HepG2 (cell line): ENCODE measurements around the gene PLSCR4. TPM values are rescaled to one million over a fixed set of nuclear protein-coding genes. Genes with fewer than 3 reads are reported as not detected.

ENCODE experiments used
- ATF4 ChIP-seq, 2 experiments: fragments of 450-650 bp in 1 of 2; sonication (generic) in 1 of 2; formaldehyde crosslinking; IDR thresholded peaks; 2 replicates each; pipeline versions ENCODE4 v1.5.0 to v1.8.0; 2020 to 2022; ENCODE audit warnings: mild to moderate bottlenecking in 1 of 2, missing genetic modification reagents in 1 of 2
- FOXA1 ChIP-seq, 2 experiments: fragments of 450-650 bp in 1 of 2; sonication (generic) in 1 of 2; formaldehyde crosslinking in 1 of 2; IDR thresholded peaks; 2 replicates each; pipeline versions ENCODE4 v1.4.0 to v1.6.1; 2016 to 2020; ENCODE audit warnings: missing genetic modification reagents in 1 of 2
- FOXC1 ChIP-seq: sonication (generic); formaldehyde crosslinking; IDR thresholded peaks from 2 replicates; pipeline ENCODE4 v1.8.0; 2022; ENCODE audit warnings: mild to moderate bottlenecking, missing genetic modification reagents, borderline replicate concordance
- HOXA3 ChIP-seq: sonication (generic); formaldehyde crosslinking; IDR thresholded peaks from 2 replicates; pipeline ENCODE4 v1.5.0; 2020; ENCODE audit warnings: missing genetic modification reagents
- KLF11 ChIP-seq: IDR thresholded peaks from 2 replicates; pipeline ENCODE4 v1.6.1; 2016; ENCODE audit warnings: missing compliant biosample characterization
- MIXL1 ChIP-seq: IDR thresholded peaks from 2 replicates; pipeline ENCODE4 v1.6.1; 2016
- MTERF4 ChIP-seq: sonication (generic); formaldehyde crosslinking; IDR thresholded peaks from 2 replicates; pipeline ENCODE4 v1.8.0; 2023; ENCODE audit warnings: mild to moderate bottlenecking, missing genetic modification reagents
- PBX3 ChIP-seq: sonication (generic); formaldehyde crosslinking; IDR thresholded peaks from 2 replicates; pipeline ENCODE4 v1.8.1; 2023; ENCODE audit warnings: missing genetic modification reagents, inconsistent platforms, borderline replicate concordance
- RFXANK ChIP-seq: IDR thresholded peaks from 2 replicates; pipeline ENCODE4 v1.6.1; 2016
- SAFB2 ChIP-seq: sonication (generic); formaldehyde crosslinking; IDR thresholded peaks from 2 replicates; pipeline ENCODE4 v1.5.1; 2020; ENCODE audit warnings: missing genetic modification reagents, low read depth, mild to moderate bottlenecking, borderline replicate concordance
- SMYD3 ChIP-seq: sonication (generic); formaldehyde crosslinking; IDR thresholded peaks from 2 replicates; pipeline ENCODE4 v1.8.1; 2023; ENCODE audit warnings: mild to moderate bottlenecking, missing genetic modification reagents
- SOX5 ChIP-seq: IDR thresholded peaks from 2 replicates; pipeline ENCODE4 v1.6.1; 2016; ENCODE audit warnings: borderline replicate concordance
- SUZ12 ChIP-seq: fragments of 150-350 bp; IDR thresholded peaks from 2 replicates; pipeline ENCODE4 v1.6.1; 2014; ENCODE audit warnings: low read depth, low read length
- THYN1 ChIP-seq: sonication (generic); formaldehyde crosslinking; IDR thresholded peaks from 2 replicates; pipeline ENCODE4 v1.8.1; 2023; ENCODE audit warnings: low read depth, mild to moderate bottlenecking, moderate library complexity, missing genetic modification reagents, borderline replicate concordance
- UBTF ChIP-seq: sonication (generic); formaldehyde crosslinking; IDR thresholded peaks from 2 replicates; pipeline ENCODE4 v1.4.0; 2020; ENCODE audit warnings: mild to moderate bottlenecking, missing genetic modification reagents
- ZBTB39 ChIP-seq: sonication (generic); formaldehyde crosslinking; IDR thresholded peaks from 2 replicates; pipeline ENCODE4 v1.5.0; 2020; ENCODE audit warnings: missing genetic modification reagents
- ZC3H4 ChIP-seq: sonication (generic); formaldehyde crosslinking; IDR thresholded peaks from 2 replicates; pipeline ENCODE4 v1.4.0; 2020; ENCODE audit warnings: missing genetic modification reagents, borderline replicate concordance
- ZNF256 ChIP-seq: sonication (generic); formaldehyde crosslinking; conservative IDR thresholded peaks from 2 replicates; pipeline ENCODE4 v1.4.0; 2020; ENCODE audit warnings: missing genetic modification reagents
- ZNF292 ChIP-seq: sonication (generic); formaldehyde crosslinking; IDR thresholded peaks from 2 replicates; pipeline ENCODE4 v1.8.1; 2022; ENCODE audit warnings: mild to moderate bottlenecking, low read depth, missing genetic modification reagents, borderline replicate concordance
- ZNF44 ChIP-seq: sonication (generic); formaldehyde crosslinking; IDR thresholded peaks from 2 replicates; pipeline ENCODE4 v1.5.1; 2020; ENCODE audit warnings: mild to moderate bottlenecking, missing genetic modification reagents
- ZNF441 ChIP-seq: sonication (generic); formaldehyde crosslinking; IDR thresholded peaks from 2 replicates; pipeline ENCODE4 v1.7.0; 2021; ENCODE audit warnings: missing genetic modification reagents, borderline replicate concordance
- ZNF496 ChIP-seq: sonication (generic); formaldehyde crosslinking; IDR thresholded peaks from 2 replicates; pipeline ENCODE4 v1.8.1; 2023; ENCODE audit warnings: mild to moderate bottlenecking, moderate library complexity, missing genetic modification reagents; ENCODE audit not compliant: insufficient replicate concordance
- ZSCAN20 ChIP-seq: sonication (generic); formaldehyde crosslinking; IDR thresholded peaks from 2 replicates; pipeline ENCODE4 v1.4.0; 2020; ENCODE audit warnings: missing genetic modification reagents, mild to moderate bottlenecking, borderline replicate concordance
- polyA plus RNA-seq, 8 experiments: library from polyadenylated mRNA; depleted of rRNA in 3 of 8; stranded (reverse) in 7 of 8; unstranded in 1 of 8; fragments of >200 nt; fragmentation: Illumina TruSeq in 4 of 8; extraction: Trizol in 4 of 8; gene quantifications; 2 replicates each; pipeline versions ENCODE4 v1.2.1 to v1.2.3, GENCODE V29; 2011 to 2016; ENCODE audit warnings: low read depth in 4 of 8, missing spikeins in 1 of 8, mixed read lengths in 1 of 8; ENCODE audit not compliant: insufficient read depth in 1 of 8
- total RNA-seq, 5 experiments: library from RNA; depleted of rRNA; stranded (reverse); fragments of >200 nt; fragmentation: Illumina TruSeq; extraction: Trizol; gene quantifications; 2 replicates each; pipeline ENCODE4 v1.2.3, GENCODE V29; 2016; ENCODE audit warnings: low read depth in 1 of 5

PLSCR4 gene
- total and polyA plus RNA-seq, 2 of the 13 experiments (the other 11 are each of a cell fraction or from before 2014, with no cell fraction given): 1.5 to 59.0 TPM

GRCh38 chr3:146160321-146160963, 90.5 kb downstream of the PLSCR4 start (continued):
- 0 out of 4 replicates have a peak, but pooled peaks of 1 of the 2 experiments have one; percentile 7 for TF ChIP-seq ATF4 (CRISPR knock-in tag; IDR thresholded peaks at IDR 0.05)
- no peak for TF ChIP-seq SAFB2 (CRISPR knock-in tag)
- TF ChIP-seq RFXANK: no peak
- no peak for TF ChIP-seq HOXA3 (CRISPR knock-in tag)
- no peak for TF ChIP-seq THYN1 (CRISPR knock-in tag)
- TF ChIP-seq ZBTB39: no peak
- no peak for TF ChIP-seq ZNF44 (CRISPR knock-in tag)
- no peak for TF ChIP-seq ZNF496 (CRISPR knock-in tag)
- peak; percentile 21 for TF ChIP-seq MTERF4 (CRISPR knock-in tag)
- no peak for TF ChIP-seq KLF11 (CRISPR knock-in tag)
- TF ChIP-seq FOXA1 (IDR thresholded peaks at IDR 0.05): no peak
- no peak for TF ChIP-seq FOXA1 (CRISPR knock-in tag; IDR thresholded peaks at IDR 0.05)
- TF ChIP-seq ZNF256 (CRISPR knock-in tag): no peak
- no peak for TF ChIP-seq PBX3 (CRISPR knock-in tag)
- no peak for TF ChIP-seq SUZ12
- TF ChIP-seq UBTF: no peak; the same call in 1 of the 2 replicates
- no peak for TF ChIP-seq SOX5
- TF ChIP-seq FOXC1 (CRISPR knock-in tag): no peak; the same call in 1 of the 2 replicates
- no peak for TF ChIP-seq SMYD3
- no peak for TF ChIP-seq ZNF441 (CRISPR knock-in tag)
- no peak for TF ChIP-seq ZNF292 (CRISPR knock-in tag)
- TF ChIP-seq ZSCAN20 (CRISPR knock-in tag): no peak
- no peak for TF ChIP-seq ZC3H4 (CRISPR knock-in tag)
- peak; percentile 29; the same call in 1 of the 2 replicates for TF ChIP-seq MIXL1 (CRISPR knock-in tag)
